K562 treated with DMSO at 1 percent for 48 hours (cell line): ENCODE measurements around the gene SIN3A. TPM values are rescaled to one million over a fixed set of nuclear protein-coding genes. Genes with fewer than 3 reads are reported as not detected.

Experiments
- total RNA-seq: library from RNA; unstranded; fragments of 300-600 nt; gene quantifications from 2 replicates; pipeline ENCODE4 v1.2.3, GENCODE V29; 2022; ENCODE audit warnings: low replicate concordance; ENCODE audit errors: extremely low read depth

SIN3A gene
- not detected in 2 replicates for total RNA-seq

GRCh38 chr15:75451674-75452363, at the start of gene SIN3A:
Gene SIN3A (minus strand): TSS chr15:75451690. CDS start chr15:75430375, 21,315 bp downstream.

GRCh38 chr15:75367913-75368688, 83.4 kb downstream of the SIN3A start, which contains the start of gene MAN2C1:
Gene MAN2C1 (minus strand): TSS chr15:75368607. CDS start chr15:75368583, 24 bp downstream.

GRCh38 chr15:75346796-75347221, 104.7 kb downstream of the SIN3A start, which contains the start of gene NEIL1:
Gene NEIL1 (plus strand): TSS chr15:75347039. CDS start chr15:75348906, 1,867 bp downstream.

GRCh38 chr15:75335705-75336355, 115.7 kb downstream of the SIN3A start, which contains the start of gene COMMD4:
Gene COMMD4 (plus strand): TSS chr15:75336063. CDS start chr15:75336090, 27 bp downstream.

Other genes starting within 250 kb of the SIN3A start
- not detected in 2 replicates for gene C15orf39, start 249.8 kb downstream of the SIN3A start, total RNA-seq
- gene GOLGA6C, start 193.4 kb downstream of the SIN3A start, total RNA-seq: not detected in 2 replicates
- not detected in 2 replicates for gene GOLGA6D, start 168.9 kb downstream of the SIN3A start, total RNA-seq
- not detected in 2 replicates for gene COMMD4, start 115.6 kb downstream of the SIN3A start, total RNA-seq
- not detected in 2 replicates for gene NEIL1, start 104.7 kb downstream of the SIN3A start, total RNA-seq
- gene MAN2C1, start 83.1 kb downstream of the SIN3A start, total RNA-seq: not detected in 2 replicates
- not detected in 2 replicates for gene PTPN9, start 127.6 kb upstream of the SIN3A start, total RNA-seq
- not detected in 2 replicates for gene SNUPN, start 174.0 kb upstream of the SIN3A start, total RNA-seq
- gene IMP3, start 188.5 kb upstream of the SIN3A start, total RNA-seq: not detected in 2 replicates
- not detected in 2 replicates for gene SNX33, start 196.2 kb upstream of the SIN3A start, total RNA-seq